Limb (tissue), 2 donors: ENCODE results near the gene ZC3H4.
"Not testable (repeated sequence)": the region's sequence is repeated elsewhere in the genome, so short reads cannot be mapped to it uniquely, and the experiment has no call there.

ENCODE experiments used
- DNase-seq, 2 donors: peaks; one replicate each; pipeline ENCODE4 v3.0.0-alpha.2; 2016; ENCODE audit errors: extremely low spot score in 2 of 2

Gene ZC3H4

GRCh38 chr19:47112997-47113849 is at the start of gene ZC3H4:
Gene ZC3H4, minus strand, starts transcription at chr19:47113776. Its CDS starts 1,192 bp downstream, at chr19:47112584.
- DNase-seq = peak; percentile 98 to 99

GRCh38 chr19:47161876-47162489 is 48.4 kb upstream of the ZC3H4 start:
- no peak for DNase-seq

GRCh38 chr19:47158879-47159503 is 45.4 kb upstream of the ZC3H4 start:
- no peak for DNase-seq

- DNase-seq = no peak
Measured at GRCh38 chr19:47158367-47158791, 44.8 kb upstream of the ZC3H4 start.

- DNase-seq = peak in 1 of 2 donors; percentile 50
Measured at GRCh38 chr19:47157431-47158321, 44.1 kb upstream of the ZC3H4 start.

GRCh38 chr19:47156861-47157430 is 43.4 kb upstream of the ZC3H4 start:
- DNase-seq = no peak

- no peak for DNase-seq
Measured at GRCh38 chr19:47155148-47155547, 41.6 kb upstream of the ZC3H4 start.

- DNase-seq = no peak
Measured at GRCh38 chr19:47153266-47153665, 39.7 kb upstream of the ZC3H4 start.

GRCh38 chr19:47152632-47153031 is 39.1 kb upstream of the ZC3H4 start:
- no peak for DNase-seq

GRCh38 chr19:47152205-47152604 is 38.6 kb upstream of the ZC3H4 start:
- DNase-seq = no peak

GRCh38 chr19:47151627-47152026 is 38.1 kb upstream of the ZC3H4 start:
- DNase-seq = no peak

GRCh38 chr19:47146920-47147319 is 33.3 kb upstream of the ZC3H4 start:
- no peak for DNase-seq

GRCh38 chr19:47145639-47146486 is 32.3 kb upstream of the ZC3H4 start:
- DNase-seq = no peak

GRCh38 chr19:47144630-47145029 is 31.1 kb upstream of the ZC3H4 start:
- DNase-seq = no peak

GRCh38 chr19:47143322-47144073 is 29.9 kb upstream of the ZC3H4 start:
- DNase-seq = no peak

- no peak for DNase-seq
Measured at GRCh38 chr19:47142779-47143178, 29.2 kb upstream of the ZC3H4 start.

GRCh38 chr19:47141695-47142094 is 28.1 kb upstream of the ZC3H4 start:
- no peak for DNase-seq

GRCh38 chr19:47141252-47141651 is 27.7 kb upstream of the ZC3H4 start:
- not testable (repeated sequence) for DNase-seq

- DNase-seq = no peak
Measured at GRCh38 chr19:47135156-47135555, 21.6 kb upstream of the ZC3H4 start.
